Measurements from ENCODE around the gene SLC12A3. TPM values are rescaled to one million over a fixed set of nuclear protein-coding genes. Genes with fewer than 3 reads are reported as not detected.
"Not testable (repeated sequence)": the region's sequence is repeated elsewhere in the genome, so short reads cannot be mapped to it uniquely, and the experiment has no call there.

The SLC12A3 gene
- total RNA-seq, 1 donor from 2014 or later: not detected

GRCh38 chr16:56880685-56881084 lies 15.7 kb downstream of the SLC12A3 start:
- Mint-ChIP-seq H3K27me3 (no peaks in the 10 kb centered on the region), H3K4me1 (ENCODE audit: low read depth) (no peaks in the 10 kb centered on the region), H3K36me3 (ENCODE audit: insufficient read depth) (no peaks in the 10 kb centered on the region), H3K27ac (no peak overlapping the region), H3K9me3 (ENCODE audit: low read depth) (no peaks in the 10 kb centered on the region), H3K4me3 (ENCODE audit: low read depth) (no peak overlapping the region)
- TF ChIP-seq, protein P1, sequence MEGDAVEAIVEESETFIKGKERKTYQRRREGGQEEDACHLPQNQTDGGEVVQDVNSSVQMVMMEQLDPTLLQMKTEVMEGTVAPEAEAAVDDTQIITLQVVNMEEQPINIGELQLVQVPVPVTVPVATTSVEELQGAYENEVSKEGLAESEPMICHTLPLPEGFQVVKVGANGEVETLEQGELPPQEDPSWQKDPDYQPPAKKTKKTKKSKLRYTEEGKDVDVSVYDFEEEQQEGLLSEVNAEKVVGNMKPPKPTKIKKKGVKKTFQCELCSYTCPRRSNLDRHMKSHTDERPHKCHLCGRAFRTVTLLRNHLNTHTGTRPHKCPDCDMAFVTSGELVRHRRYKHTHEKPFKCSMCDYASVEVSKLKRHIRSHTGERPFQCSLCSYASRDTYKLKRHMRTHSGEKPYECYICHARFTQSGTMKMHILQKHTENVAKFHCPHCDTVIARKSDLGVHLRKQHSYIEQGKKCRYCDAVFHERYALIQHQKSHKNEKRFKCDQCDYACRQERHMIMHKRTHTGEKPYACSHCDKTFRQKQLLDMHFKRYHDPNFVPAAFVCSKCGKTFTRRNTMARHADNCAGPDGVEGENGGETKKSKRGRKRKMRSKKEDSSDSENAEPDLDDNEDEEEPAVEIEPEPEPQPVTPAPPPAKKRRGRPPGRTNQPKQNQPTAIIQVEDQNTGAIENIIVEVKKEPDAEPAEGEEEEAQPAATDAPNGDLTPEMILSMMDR (IDR thresholded peaks at IDR 0.05; ENCODE audit: unreplicated experiment): no peak
- no peak for DNase-seq (ENCODE audit: low spot score, unreplicated experiment)

DNA sequence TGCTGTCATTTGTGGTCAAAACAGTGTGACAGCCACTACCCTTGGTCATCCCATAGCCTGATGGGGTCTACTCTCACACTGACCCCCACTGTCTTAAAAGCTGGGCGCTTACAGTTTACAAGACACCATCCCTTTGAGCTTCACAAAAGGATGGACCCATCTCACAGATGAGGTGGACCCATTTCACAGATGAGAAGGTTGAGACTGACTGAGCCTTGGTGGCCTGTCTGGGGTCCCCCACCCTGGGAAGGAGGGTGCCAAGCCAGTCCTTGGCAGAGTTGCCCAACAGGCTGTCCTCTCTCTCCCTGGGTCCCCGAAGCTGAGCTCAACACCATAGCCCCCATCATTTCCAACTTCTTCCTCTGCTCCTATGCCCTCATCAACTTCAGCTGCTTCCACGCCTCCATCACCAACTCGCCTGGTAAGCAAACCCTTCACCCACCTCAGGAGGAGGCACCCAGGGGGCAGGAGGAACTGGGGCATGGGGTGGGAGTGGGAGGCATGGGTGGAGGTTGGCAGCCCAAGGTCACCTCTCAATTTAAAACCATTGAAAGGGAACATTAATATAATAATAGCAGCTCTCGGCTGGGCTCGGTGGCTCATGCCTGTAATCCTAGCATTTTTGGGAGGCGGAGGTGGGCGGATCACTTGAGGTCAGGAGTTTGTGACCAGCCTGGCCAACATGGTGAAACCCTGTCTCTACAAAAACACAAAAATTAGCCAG lies 17.2 kb downstream of the SLC12A3 start:
- Mint-ChIP-seq H3K36me3 (ENCODE audit: insufficient read depth) (no peaks in the 10 kb centered on the region), H3K27ac (no peak overlapping the region), H3K9me3 (ENCODE audit: low read depth) (no peaks in the 10 kb centered on the region), H3K4me3 (ENCODE audit: low read depth) (no peak overlapping the region), H3K4me1 (ENCODE audit: low read depth) (no peaks in the 10 kb centered on the region), H3K27me3 (no peaks in the 10 kb centered on the region)
- no peak for DNase-seq (ENCODE audit: low spot score, unreplicated experiment)
- TF ChIP-seq, protein P1 (IDR thresholded peaks at IDR 0.05; ENCODE audit: unreplicated experiment): no peak

- H3K4me3 Mint-ChIP-seq (ENCODE audit: low read depth): no peak overlapping the region
- H3K36me3 Mint-ChIP-seq (ENCODE audit: insufficient read depth): no peaks in the 10 kb centered on the region
- no peak for DNase-seq (ENCODE audit: low spot score, unreplicated experiment)
- H3K9me3 Mint-ChIP-seq (ENCODE audit: low read depth): no peaks in the 10 kb centered on the region
- no peaks in the 10 kb centered on the region for H3K27me3 Mint-ChIP-seq
- no peak overlapping the region for H3K27ac Mint-ChIP-seq
- H3K4me1 Mint-ChIP-seq (ENCODE audit: low read depth): no peaks in the 10 kb centered on the region
- TF ChIP-seq, protein P1 (IDR thresholded peaks at IDR 0.05; ENCODE audit: unreplicated experiment): no peak
These were observed 18.6 kb downstream of the SLC12A3 start for GRCh38 chr16:56883586-56883985.

DNA sequence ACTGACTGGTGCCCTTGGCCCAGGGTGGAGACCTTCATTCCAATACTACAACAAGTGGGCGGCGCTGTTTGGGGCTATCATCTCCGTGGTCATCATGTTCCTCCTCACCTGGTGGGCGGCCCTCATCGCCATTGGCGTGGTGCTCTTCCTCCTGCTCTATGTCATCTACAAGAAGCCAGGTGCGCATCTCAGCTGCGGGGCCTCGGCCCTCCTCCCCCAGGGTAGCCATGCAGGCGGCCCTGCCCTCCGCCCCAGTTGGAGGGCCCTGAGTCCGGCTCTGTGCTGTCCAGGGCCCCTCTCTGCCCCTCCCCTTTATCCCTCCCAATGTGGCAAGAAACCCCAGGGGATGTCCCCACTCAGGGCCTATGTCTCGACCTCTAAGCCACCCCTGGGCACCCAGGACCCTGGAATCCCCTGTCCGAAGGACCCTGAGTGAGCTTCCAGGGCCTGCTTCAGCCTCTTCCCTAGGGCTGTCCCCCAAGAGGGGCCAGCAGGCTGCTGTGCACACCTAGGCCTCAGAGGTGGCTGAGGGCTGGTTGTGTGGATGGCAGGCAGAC lies 19.1 kb downstream of the SLC12A3 start:
- TF ChIP-seq, protein P1 (IDR thresholded peaks at IDR 0.05; ENCODE audit: unreplicated experiment): no peak
- no peaks in the 10 kb centered on the region for H3K36me3 Mint-ChIP-seq (ENCODE audit: insufficient read depth)
- no peak overlapping the region for H3K27ac Mint-ChIP-seq
- no peak for DNase-seq (ENCODE audit: low spot score, unreplicated experiment)
- no peaks in the 10 kb centered on the region for H3K27me3 Mint-ChIP-seq
- H3K9me3 Mint-ChIP-seq (ENCODE audit: low read depth): no peaks in the 10 kb centered on the region
- H3K4me3 Mint-ChIP-seq (ENCODE audit: low read depth): no peak overlapping the region
- H3K4me1 Mint-ChIP-seq (ENCODE audit: low read depth): no peaks in the 10 kb centered on the region

GRCh38 chr16:56884929-56885328 lies 19.9 kb downstream of the SLC12A3 start:
- H3K27me3 Mint-ChIP-seq; DNase-seq (ENCODE audit: low spot score, unreplicated experiment); H3K36me3 Mint-ChIP-seq (ENCODE audit: insufficient read depth); H3K27ac Mint-ChIP-seq; H3K4me3 Mint-ChIP-seq (ENCODE audit: low read depth); H3K4me1 Mint-ChIP-seq (ENCODE audit: low read depth); H3K9me3 Mint-ChIP-seq (ENCODE audit: low read depth): not testable (repeated sequence)
